NCI-H1092 treated with DMSO at 0.1 percent for 48 hours (cell line): ENCODE results near the gene GABPA.
"Not testable (repeated sequence)": the region's sequence is repeated elsewhere in the genome, so short reads cannot be mapped to it uniquely, and the experiment has no call there.

Source experiments
- DNase-seq: peaks from one replicate; lab custom pipeline; 2025; lab: John Stamatoyannopoulos, UW

GABPA gene

DNA sequence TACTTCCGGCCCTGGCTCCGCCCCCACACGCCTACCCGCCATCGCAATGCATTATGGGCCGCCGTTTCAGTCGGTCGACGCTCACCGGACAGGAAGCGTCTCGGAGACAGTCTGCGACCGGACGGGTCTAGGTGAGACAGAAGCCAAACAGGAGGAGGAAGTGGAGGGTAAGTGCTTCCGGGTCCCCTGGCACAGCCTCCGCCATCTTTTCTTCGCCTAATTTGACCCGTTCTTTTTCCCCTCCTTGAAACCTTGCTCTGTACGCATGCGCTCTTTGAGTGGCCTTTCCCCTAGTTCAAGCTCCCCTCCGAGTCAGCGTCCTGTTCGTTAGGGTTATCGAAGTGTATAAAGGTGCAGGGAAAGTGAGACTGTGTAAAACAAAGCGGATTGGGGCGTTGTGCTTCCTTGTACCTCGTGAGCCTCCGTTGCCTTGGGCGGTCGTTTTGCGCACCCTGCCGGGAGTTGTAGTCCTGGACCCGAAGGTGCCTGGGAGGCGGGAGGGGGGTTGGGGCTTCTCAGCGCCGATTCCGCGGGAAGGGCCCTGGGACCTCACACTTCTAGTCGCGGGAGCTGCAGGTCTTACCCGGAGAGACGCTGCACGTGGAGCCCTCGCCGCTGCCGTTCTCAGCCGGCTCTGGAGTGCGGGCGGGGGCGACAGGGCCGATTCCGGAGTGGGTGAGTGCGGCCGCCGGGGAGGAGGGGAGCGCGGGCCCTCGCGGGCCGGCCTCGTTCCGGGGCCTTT is at the start of gene GABPA, which contains the start of gene ATP5PF:
GABPA (plus strand) TSS at position 69 of the 742 bp plus-strand sequence. CDS start 6,627 bp downstream, outside the sequence.
ATP5PF (minus strand) TSS at position 1 of the 742 bp plus-strand sequence. CDS start 5,110 bp downstream, outside the sequence.
- DNase-seq, result peak; percentile 99

DNA sequence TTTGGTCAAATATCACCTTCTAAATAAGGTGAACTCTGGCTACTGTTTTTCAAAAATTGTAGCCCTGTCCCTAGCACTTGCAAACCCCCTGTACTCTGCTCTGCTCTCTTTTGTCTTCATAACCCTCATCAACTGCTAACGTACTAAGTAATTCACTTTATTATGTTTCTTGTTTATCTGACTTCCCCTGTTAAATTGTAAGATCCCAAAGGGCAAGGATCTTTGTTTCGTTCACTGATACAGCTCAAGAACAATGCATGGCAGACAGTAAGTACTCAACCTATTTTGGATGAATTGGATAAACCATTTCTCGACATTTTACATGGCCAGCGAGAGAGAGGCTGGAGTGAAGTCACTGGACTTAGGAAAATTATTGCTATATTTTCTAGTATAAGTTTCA is 47.0 kb upstream of the GABPA start:
- no peak for DNase-seq

DNA sequence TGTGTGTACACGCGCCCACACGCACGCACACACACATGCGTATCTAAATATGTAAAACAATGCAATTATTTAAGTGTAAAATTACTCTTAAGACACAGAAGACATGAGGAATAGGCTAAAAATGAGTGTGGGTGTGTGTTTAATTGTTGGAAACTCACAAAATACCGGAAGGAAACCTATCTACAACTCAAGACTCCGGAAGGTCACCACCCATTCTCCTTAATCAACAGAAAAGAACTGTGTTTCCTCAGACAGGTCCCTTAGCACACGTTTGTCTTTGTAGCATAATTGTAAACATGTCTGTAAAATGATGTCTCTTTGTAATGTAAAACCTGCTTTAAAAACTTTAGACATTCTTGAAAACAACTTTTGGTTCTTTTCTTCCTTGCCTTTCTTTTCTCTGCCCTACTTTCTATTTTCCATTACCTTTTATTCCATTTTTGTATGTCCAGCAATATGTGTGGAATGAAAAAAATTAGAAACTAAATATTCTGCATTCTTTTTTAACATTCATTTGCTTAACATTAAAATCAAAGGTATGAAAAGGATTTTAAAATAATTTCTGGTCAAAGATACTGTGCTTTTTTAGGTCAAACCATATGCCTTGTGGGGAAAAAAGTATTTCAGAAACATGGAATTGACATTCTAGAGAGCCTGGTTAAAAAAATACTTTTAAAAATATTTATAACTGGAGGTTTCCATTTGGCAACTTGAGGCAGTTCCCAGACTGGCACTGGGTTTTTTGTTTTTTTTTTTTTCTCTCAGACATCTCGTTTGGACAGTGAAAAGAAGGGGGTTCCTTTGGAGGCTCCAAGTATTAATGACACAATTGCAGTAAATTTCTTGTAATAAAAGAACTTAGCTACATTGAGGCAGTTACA is 46.3 kb upstream of the GABPA start:
- no peak for DNase-seq

DNA sequence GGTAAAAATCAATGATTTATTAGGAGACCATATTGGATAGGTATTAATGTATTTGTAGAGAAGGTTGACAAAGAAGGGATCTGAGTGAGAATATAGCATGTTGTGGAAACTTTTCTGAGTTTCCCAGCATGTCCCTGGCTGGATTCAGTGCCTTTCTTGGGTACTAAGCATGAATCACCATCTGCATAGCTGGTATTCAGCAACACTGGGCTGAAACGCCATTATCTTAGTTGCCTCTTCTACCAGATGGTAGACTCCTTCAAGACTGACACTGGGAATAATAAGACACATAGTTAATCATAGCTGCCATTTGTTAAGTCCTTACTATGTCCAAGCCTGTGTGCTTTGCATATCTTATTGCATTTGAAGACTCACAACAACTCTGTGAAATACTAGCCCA is 45.5 kb upstream of the GABPA start:
- DNase-seq, result no peak

DNA sequence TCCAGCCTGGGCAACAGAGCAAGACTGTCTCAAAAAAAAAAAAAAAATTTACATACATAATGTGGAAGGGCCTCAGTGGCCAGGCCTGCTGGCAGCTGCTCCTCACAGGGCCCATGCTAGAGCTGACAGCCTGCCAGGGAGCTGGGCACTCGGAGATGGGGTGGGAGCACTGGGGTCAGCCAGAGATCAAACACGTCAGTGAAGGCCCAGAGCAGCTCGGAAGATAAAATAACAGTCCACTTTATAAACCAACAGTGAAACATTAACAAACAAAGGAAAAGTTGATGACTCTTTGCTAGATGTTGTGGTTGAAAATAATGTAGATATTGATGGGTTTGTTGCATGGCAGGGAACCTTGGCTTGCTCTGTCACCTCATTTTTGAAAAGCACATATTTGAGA is 42.8 kb upstream of the GABPA start:
- no peak for DNase-seq

DNA sequence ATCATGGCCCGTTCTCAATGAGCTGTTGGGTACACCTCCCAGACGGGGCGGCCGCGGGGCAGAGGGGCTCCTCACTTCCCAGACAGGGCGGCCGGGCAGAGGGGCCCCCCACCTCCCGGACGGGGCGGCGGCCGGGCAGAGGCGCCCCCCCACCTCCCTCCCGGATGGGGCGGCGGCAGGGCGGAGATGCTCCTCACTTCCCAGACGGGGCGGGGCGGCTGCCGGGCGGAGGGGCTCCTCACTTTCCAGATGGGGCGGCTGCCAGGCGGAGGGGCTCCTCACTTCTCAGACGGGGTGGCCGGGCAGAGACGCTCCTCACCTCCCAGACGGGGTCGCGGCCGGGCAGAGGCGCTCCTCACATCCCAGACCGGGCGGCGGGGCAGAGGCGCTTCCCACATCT is 39.3 kb upstream of the GABPA start:
- DNase-seq, result not testable (repeated sequence)

DNA sequence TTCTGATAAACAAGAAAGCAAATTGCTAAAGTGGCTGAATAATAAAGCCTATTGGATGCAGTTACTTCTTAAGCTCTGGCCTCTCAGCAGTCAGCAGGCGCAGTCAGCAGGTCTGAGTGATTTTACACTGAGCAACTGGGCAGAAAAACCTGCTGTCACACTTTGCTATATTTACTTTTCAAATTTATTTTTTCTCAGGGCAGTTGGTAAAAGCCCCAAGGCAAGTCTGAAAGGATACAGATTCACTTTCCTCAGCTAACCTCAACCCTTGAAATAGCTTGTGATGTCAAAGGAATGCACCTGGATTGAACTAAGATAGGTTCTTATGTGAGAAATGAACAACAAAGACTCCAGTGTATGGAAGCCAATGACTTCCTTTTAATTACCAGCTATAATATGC is 34.0 kb upstream of the GABPA start:
- no peak for DNase-seq

DNA sequence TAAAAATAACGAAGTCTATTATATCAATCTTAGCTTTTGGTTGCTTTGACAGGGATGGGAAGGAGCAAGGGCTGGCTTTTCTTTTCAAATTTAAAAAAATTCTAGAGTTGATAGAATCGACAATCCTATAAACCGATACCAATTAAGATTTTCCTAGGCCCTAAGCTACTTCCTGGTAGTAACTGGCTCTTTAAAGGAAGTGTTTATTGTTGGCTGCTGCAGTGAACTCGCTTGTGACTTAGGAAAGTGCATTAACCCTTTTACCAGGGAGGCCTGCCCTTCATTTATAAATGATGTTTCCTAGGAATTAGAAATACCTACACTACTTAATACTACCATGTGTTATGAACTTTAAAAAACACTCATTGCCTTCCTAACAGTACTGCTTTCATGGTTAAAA is 33.2 kb upstream of the GABPA start:
- DNase-seq, result no peak

DNA sequence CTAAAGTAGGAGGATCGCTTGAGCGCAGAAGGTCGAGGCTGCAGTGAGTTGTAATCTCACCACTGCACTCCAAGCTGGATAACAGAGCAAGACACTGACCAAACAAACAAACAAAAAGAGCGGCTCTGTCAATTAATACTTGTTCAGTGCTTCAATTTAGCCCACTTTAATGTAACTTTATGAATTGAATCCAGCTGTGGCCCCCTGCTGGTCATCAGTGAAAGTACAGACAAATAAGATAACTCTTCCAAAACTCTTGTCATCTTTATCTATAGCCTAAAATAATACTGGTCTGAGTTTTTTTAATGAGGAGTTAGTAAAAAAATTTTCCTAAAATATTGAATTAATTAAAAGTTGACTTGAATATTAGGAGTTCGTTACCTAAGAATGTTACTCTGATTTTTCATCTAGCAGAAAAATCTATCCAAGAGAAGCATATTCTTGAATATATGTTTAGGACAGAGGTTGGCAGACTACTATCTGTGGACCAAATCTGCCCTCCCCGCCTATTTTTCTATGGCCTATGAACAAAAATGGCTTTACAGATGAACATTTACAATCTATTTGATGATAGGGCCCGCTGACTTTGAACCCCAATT is 26.2 kb upstream of the GABPA start:
- peak; percentile 47 for DNase-seq

DNA sequence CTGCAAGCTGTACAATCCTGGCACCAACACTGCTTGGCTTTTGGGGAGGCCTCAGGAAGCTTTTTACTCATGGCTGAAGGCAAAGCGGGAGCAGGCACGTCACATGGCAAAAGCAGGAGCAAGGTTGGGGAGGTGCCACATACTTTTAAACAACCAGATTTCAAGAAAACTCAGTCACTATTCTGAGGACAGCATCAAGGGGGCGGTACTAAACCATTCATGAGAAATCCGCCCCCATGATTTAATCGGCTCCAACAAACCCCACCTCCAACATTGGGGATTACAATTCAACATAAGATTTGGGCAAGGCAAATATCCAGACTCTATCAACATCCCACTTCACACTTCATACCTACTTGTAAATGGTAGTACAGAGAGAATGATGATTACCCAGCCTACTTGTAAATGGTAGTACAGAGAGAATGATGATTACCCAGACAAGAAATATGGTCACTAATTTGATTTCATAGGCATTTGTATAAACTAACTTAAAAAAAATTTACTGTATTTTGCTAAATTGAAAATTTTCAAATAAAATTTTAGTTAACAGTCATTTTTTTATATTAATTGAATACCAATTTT is 25.0 kb upstream of the GABPA start:
- DNase-seq, result no peak

DNA sequence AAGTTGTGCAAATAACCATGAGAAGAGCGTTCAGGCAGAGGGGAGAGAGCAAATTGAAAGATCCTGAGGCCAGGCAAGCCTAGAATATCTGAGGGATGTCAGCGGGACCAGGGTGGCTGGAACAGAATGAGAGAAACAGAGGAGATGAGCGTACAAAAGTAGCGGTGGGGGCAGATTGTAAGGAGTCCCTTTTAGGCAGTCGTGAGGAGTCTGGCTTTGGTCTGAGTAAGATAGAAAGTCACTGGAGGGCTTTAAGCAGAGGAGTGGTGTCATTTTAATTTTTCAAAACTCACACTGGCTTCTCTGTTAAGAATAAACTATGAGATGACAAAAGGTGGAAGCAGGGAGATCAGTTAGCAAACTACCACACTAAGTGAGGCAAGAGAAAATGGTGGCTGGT is 24.2 kb upstream of the GABPA start:
- DNase-seq, result no peak

DNA sequence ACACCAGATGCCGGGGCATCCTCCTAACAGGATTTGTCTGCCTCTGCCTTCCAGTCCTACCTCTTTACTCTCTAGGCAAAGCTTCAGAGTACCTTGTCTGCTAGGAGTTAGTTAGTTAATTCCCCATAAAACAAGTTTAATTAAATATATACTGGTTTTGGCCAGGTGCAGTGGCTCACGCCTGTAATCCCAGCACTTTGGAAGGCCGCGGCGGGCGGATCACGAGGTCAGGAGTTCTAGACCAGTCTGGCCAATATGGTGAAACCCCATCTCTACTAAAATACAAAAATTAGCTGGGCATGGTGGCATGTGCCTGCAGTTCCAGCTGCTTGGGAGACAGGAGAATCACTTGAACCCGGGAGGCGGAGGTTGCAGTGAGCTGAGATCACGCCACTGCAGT is 20.7 kb upstream of the GABPA start:
- not testable (repeated sequence) for DNase-seq

DNA sequence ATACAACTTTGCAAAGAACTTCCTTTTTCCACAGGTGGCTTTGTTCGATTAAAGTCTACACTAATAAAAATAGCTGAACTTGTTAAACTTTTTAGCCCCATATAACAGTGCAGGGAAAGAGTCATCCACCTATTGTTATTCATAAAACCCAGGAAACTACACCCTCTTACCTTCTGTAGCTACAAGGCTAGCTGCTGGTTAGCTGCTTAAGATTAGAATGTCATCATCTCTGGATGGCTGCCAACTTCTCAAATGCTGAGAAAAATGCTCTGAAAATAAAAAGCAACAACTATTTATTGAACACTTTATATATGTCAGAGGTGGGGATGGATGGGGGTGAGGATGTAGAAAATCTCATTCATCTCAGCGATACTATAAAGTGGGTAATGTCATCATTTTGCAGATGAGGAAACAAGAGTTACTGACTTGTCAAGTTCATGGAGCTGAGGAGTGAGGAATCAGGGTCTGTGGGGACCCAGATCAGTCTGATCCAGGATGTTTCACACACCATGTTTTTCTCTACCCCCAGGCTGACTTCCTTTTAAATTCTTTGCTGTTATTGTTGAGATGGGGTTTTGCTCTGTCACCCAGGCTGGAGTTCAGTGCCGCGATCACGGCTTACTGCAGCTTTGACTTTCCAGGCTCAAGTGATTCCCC is 17.2 kb upstream of the GABPA start:
- DNase-seq, result no peak

DNA sequence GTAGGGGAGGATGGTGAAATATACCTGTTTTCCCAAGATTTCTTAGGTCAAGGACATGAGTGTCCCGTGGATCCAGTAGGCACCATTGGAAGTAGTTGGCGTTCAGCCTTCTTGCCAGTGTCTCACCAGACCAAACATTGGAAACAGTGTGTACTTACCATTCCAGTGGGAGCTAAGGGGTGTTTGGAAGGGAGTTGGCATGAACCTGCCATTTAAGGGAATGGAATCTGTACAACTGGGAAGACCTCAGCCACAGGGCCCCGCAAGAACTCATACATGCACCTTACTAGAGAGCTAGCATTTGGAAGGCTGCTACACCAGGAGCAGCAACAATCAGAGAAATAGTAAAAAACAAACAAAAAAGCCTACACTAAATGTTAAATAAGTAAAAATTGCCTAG is 12.8 kb upstream of the GABPA start:
- no peak for DNase-seq

DNA sequence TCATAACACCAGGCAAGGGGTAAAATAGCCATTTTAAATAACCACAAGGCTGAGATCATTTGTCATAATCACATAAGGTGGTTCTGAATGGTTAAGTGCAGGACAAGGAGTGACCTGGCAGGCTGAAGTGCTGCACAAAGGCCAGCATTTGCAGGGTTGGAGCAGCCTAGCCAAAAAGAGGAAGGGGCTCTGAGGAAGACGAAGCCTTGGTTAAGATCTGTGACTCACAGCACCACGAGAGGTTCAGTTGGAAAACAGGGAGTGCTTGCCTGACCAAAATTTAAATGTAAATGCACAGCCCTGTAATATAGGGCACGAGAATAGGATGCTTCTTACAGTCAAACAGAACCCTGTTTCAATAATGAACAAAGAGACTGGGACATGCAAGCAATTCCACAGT is 12.1 kb upstream of the GABPA start:
- DNase-seq, result no peak

DNA sequence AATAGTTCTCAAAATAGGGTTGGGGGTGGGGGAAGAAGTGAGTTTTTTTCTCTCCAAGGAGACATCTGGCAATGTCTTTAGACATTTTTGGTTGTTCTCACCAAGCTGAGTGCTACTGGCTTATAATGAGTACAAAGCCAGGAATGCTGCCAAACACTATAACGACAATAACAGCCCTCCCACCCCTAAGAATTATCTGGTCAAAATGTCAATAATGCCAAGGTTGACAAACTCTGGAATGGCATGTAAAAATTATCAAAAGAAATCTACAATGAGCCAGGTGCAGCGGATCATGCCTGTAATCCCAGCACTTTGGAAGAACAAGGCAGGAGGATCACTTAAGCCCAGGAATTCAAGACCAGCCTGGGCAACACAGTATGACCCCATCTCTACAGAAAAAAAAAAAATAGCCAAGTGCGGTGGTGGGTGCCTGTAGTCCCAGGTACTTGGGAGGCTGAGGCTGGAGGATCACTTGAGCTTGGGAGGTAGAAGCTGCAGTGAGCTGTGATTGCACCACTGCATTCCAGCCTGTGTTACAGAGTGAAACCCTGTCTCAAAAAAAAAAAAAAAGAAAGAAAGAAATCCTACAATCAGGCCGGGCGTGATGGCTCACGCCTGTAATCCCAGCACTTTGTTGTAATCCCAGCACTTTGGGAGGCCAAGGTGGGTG is 2.5 kb upstream of the GABPA start:
- no peak for DNase-seq

DNA sequence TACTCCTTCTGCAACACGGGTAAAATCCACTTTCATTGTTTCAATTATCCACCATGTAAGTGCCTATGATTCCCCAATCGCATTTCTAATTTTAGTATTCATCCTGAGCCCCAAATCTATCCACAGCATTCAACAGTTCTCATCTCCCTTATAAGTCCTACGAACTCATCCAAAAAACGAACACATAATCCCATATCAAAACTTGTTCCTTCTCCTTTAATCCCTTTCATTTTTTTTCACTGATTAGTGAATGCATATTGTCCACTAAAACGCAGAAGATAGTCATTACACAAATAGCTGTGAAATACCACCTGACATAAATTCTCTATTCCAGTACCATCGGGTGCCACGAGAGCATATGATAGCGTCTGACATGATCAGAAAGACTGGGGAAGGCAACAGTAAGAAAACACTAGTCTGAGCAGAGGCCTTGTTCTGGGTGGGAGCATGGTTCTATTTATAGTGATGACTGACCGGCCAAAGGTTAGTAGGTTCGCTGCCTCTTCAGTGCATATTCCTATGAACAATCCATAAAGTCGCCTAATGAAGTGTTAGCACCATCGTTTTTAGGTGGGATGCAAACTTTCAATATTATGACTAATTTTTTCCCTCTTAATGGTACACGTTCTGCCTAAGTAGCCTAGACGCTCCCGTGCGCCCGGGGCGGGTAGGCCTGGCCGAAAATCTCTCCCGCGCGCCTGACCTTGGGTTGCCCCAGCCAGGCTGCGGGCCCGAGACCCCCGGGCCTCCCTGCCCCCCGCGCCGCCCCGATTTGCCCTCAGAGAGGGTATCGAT is 716 bp upstream of the GABPA start:
- DNase-seq, result peak; percentile 19

DNA sequence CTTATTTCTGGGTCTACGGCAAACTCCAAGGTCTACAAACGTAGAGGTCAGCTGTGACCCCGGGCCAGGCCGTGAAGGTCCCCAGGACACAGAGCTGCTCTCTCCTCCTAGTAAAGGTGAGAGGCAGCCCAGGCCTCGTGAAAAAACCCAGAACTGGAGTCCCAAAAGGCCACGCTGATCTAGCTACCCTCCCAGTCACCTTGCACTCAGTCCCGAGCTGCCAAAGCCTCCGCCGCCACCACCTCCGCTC is 193 bp upstream of the GABPA start:
- DNase-seq, result no peak

DNA sequence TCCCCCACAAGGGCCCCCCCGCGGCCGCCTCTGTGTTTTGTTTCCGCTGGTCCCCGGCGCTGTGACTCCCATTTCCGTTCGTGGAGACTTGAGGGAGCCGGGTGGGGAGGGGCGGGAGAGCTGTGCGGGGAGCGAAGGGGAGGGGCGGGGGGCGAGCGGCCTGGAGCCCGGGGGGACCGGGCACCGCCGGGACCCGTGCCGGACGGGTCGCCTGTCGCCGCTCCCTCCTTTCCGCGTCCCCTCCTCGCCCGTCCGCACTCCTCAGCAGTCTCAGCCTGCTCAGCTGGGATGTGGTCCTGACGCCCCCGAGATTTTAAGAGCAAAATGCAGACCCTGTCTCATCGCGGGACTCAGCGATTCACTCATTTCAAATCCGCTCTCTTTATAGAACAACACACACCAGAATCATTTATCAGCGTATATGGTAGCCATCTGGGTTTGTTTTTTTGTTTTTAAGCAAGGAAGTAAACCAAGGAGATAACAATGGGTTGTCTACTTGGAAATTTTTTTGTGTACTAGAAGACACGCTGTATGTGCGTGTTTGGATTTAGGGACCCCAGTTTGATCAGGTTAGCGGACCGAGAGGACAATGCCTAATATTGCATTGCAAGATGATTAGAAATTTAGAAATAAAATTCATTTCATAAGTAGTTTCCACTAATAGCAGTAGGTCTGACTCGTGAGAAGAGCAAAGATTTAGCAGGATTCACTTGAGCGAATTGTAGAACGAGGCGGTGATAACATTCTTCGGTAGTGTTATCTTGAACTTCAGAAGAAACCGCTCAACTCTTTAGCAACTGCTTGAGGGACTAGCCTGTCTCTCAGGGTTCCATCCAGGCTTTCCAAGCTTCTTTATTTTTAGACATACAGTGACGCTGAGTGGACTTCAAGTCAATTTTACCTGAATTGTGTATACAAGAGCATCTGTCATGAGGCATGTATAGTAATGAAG is 1.1 kb downstream of the GABPA start:
- DNase-seq, result peak; percentile 80

DNA sequence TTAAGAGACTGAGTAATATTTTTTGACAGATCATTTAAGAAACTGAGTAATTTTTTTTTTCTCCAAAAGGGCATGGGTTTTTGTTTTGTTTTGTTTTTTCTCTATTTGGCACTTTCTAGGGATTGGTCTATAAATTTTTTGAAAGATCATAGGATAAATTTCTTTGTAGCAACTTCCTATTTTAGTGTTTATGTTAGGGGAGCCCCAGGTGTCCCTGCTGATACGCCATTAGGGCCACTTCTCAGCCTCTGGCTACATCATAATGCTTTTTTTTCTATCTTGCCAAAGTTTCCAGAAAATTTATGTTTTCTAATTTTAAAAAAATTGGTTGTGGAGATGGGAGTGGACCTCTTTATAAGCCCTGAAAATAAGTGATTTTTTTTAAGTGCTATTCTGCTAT is 2.6 kb downstream of the GABPA start:
- no peak for DNase-seq
